ENCODE data around the gene MAD1L1. TPM values are rescaled to one million over a fixed set of nuclear protein-coding genes. Genes with fewer than 3 reads are reported as not detected.

Gene MAD1L1
- total and polyA plus RNA-seq, 7 experiments from 2014 or later = 112 to 314 (median 136) TPM

DNA sequence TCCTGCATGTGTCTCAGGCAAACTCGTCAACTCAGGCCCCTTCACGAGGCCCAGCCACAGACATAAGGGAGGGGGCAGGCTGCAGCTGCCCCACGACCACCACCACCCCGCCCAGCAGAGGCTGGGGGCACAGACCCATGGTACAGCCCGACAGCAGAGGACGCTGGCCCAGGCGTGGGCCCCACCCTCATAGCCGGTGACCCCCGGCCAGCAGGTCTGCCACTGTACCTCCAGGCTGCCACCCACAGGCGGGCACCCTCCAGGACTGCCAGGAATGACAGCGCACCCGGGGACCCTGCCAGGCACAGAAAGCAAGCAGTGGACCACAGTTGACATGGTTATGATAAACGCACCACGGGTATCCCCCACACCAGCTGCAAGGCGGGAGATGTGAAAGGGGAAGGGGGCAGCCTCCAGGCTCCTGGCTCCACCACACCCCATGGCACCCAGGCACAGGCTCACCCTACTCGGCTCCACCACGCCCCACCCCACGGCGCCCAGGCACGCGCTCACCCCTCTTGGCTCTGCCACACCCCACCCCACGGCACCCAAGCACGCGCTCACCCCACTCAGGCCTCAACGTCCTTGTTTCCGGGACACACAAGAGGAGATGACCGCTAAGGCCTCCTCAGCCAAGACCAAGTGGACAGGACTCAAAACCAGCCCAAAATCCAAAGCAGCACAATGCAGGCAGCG is 135.9 kb downstream of the MAD1L1 start:
- Mint-ChIP-seq H3K36me3 (peaks cover 0 to 10% (median 0%) of the 10 kb centered on the region in 5 donors), H3K9me3 (peaks cover 0 to 1% (median 0%) of the 10 kb centered on the region in 11 donors), H3K4me1 (peaks cover 33 to 66% (median 43%) of the 10 kb centered on the region in 7 donors), H3K4me3 (peak overlapping the region in 2 of 10 donors; percentile 64 to 83), H3K27ac (peak overlapping the region in 3 of 9 donors; percentile 58 to 85 (median 59)), H3K27me3 (no peaks in the 10 kb centered on the region)
- intact Hi-C loops (cut with micrococcal nuclease) = no loop called here
- ChIA-PET CTCF (interaction anchor here (0.7 kb wide), 1 partner anchor 149 kb away, joined by 3 read pairs; no protein-coding TSS in a partner anchor), POLR2A (no interaction called here)
- Histone ChIP-seq H3K9me3 (ENCODE audit: control insufficient read depth in 2 of 3, low read length in 3 of 3) (no peaks in the 10 kb centered on the region), H3K36me3 (ENCODE audit: control insufficient read depth in 2 of 3, insufficient read depth in 3 of 3, low read length in 3 of 3) (no peaks in the 10 kb centered on the region), H3K27ac (ENCODE audit: low read depth, low read length) (no peak overlapping the region), H3K4me3 (ENCODE audit: low read length) (no peak overlapping the region), H3K4me1 (ENCODE audit: control insufficient read depth in 2 of 2, insufficient read depth in 2 of 2, low read length in 2 of 2) (peaks cover 8 to 35% of the 10 kb centered on the region in 2 donors), H3K27me3 (ENCODE audit: control insufficient read depth in 2 of 2, insufficient read depth in 2 of 2, low read length in 2 of 2) (no peaks in the 10 kb centered on the region)
- DNase-seq (no peak), ATAC-seq (no peak)

DNA sequence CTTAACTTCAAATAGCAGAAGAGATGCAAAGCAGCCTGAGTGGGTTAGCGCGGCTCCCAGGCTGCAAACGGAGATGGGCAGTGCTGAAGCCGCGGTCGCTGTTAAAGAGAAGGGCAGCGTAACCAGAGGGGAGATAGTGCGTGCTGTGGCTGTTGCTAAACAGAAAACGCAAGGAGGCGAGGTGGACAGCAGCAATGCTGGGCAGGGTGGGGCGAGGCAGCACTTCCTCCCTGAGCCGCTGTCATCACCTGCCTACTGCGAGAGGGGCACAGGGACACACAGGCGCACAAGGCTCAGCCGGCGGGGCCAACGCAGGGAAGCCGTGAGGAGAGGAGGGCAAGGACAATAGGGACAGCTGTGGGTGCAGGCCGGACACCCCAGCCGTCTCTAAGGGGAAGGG is 137.3 kb downstream of the MAD1L1 start:
- intact Hi-C loops (cut with micrococcal nuclease) = no loop called here
- peaks cover 0 to 18% (median 0%) of the 10 kb centered on the region in 5 donors for H3K36me3 Mint-ChIP-seq
- H3K4me3 Mint-ChIP-seq = peak overlapping the region in 1 of 10 donors; percentile 69
- peaks cover 0 to 1% (median 0%) of the 10 kb centered on the region in 11 donors for H3K9me3 Mint-ChIP-seq
- Histone ChIP-seq H3K9me3 (ENCODE audit: control insufficient read depth in 2 of 3, low read length in 3 of 3) (no peaks in the 10 kb centered on the region), H3K27me3 (ENCODE audit: control insufficient read depth in 2 of 2, insufficient read depth in 2 of 2, low read length in 2 of 2) (no peaks in the 10 kb centered on the region), H3K4me3 (ENCODE audit: low read length) (no peak overlapping the region), H3K4me1 (ENCODE audit: control insufficient read depth in 2 of 2, insufficient read depth in 2 of 2, low read length in 2 of 2) (peaks cover 8 to 35% of the 10 kb centered on the region in 2 donors), H3K36me3 (ENCODE audit: control insufficient read depth in 2 of 3, insufficient read depth in 3 of 3, low read length in 3 of 3) (peaks cover 0 to 2% (median 0%) of the 10 kb centered on the region in 3 experiments), H3K27ac (ENCODE audit: low read depth, low read length) (no peak overlapping the region)
- peak overlapping the region in 2 of 9 donors; percentile 12 to 55 for H3K27ac Mint-ChIP-seq
- DNase-seq (no peak), ATAC-seq (no peak)
- H3K4me1 Mint-ChIP-seq = peaks cover 33 to 65% (median 41%) of the 10 kb centered on the region in 7 donors
- POLR2A ChIA-PET = no interaction called here
- CTCF ChIA-PET = no interaction called here
- no peaks in the 10 kb centered on the region for H3K27me3 Mint-ChIP-seq

GRCh38 chr7:2094454-2095045 is 138.2 kb downstream of the MAD1L1 start:
- peaks cover 0 to 4% (median 0%) of the 10 kb centered on the region in 3 experiments for H3K36me3 ChIP-seq (ENCODE audit: control insufficient read depth in 2 of 3, insufficient read depth in 3 of 3, low read length in 3 of 3)
- DNase-seq (no peak), ATAC-seq (no peak)
- H3K27me3 Mint-ChIP-seq = no peaks in the 10 kb centered on the region
- peak overlapping the region in 2 of 9 donors; percentile 3 to 28 for H3K27ac Mint-ChIP-seq
- POLR2A ChIA-PET = no interaction called here
- H3K27ac ChIP-seq (ENCODE audit: low read depth, low read length) = no peak overlapping the region
- intact Hi-C loops (cut with micrococcal nuclease) = no loop called here
- H3K9me3 ChIP-seq (ENCODE audit: control insufficient read depth in 2 of 3, low read length in 3 of 3) = no peaks in the 10 kb centered on the region
- no peak overlapping the region for H3K4me3 Mint-ChIP-seq
- CTCF ChIA-PET = no interaction called here
- no peak overlapping the region for H3K4me3 ChIP-seq (ENCODE audit: low read length)
- peaks cover 24 to 56% (median 32%) of the 10 kb centered on the region in 7 donors for H3K4me1 Mint-ChIP-seq
- H3K9me3 Mint-ChIP-seq = peaks cover 0 to 1% (median 0%) of the 10 kb centered on the region in 11 donors
- peaks cover 8 to 26% of the 10 kb centered on the region in 2 donors for H3K4me1 ChIP-seq (ENCODE audit: control insufficient read depth in 2 of 2, insufficient read depth in 2 of 2, low read length in 2 of 2)
- peaks cover 0 to 18% (median 0%) of the 10 kb centered on the region in 5 donors for H3K36me3 Mint-ChIP-seq
- no peaks in the 10 kb centered on the region for H3K27me3 ChIP-seq (ENCODE audit: control insufficient read depth in 2 of 2, insufficient read depth in 2 of 2, low read length in 2 of 2)

DNA sequence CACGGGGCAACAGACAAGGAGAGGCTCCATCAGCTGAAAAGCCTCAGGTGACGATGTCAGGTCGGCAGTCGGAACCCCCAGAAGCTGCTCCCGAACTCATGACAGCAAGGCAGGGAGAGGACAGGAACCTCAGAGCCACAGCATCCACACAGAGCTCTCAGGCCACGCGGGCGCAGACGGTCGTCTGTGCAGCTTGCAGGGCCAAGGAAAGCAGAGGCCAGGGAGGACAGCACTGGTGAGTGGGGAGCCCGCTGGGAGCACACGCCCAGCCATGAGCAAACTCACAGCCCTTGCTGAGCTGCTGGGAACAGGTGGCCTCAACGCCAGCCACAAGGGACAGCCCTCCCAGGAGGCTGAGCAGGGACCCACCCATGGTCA is 138.9 kb downstream of the MAD1L1 start:
- ChIA-PET POLR2A (no interaction called here), CTCF (no interaction called here)
- peaks cover 0 to 18% (median 0%) of the 10 kb centered on the region in 5 donors for H3K36me3 Mint-ChIP-seq
- Histone ChIP-seq H3K27ac (ENCODE audit: low read depth, low read length) (no peak overlapping the region), H3K36me3 (ENCODE audit: control insufficient read depth in 2 of 3, insufficient read depth in 3 of 3, low read length in 3 of 3) (peaks cover 0 to 4% (median 0%) of the 10 kb centered on the region in 3 experiments), H3K4me3 (ENCODE audit: low read length) (no peak overlapping the region), H3K27me3 (ENCODE audit: control insufficient read depth in 2 of 2, insufficient read depth in 2 of 2, low read length in 2 of 2) (no peaks in the 10 kb centered on the region), H3K9me3 (ENCODE audit: control insufficient read depth in 2 of 3, low read length in 3 of 3) (no peaks in the 10 kb centered on the region), H3K4me1 (ENCODE audit: control insufficient read depth in 2 of 2, insufficient read depth in 2 of 2, low read length in 2 of 2) (peaks cover under 1 to 19% of the 10 kb centered on the region in 2 donors)
- DNase-seq (no peak), ATAC-seq (no peak)
- H3K4me3 Mint-ChIP-seq = peak overlapping the region in 1 of 10 donors; percentile 8
- H3K9me3 Mint-ChIP-seq = peaks cover 0 to 1% (median 0%) of the 10 kb centered on the region in 11 donors
- H3K27ac Mint-ChIP-seq = peak overlapping the region in 1 of 9 donors; percentile 9
- intact Hi-C loops (cut with micrococcal nuclease) = no loop called here
- H3K27me3 Mint-ChIP-seq = no peaks in the 10 kb centered on the region
- peaks cover 17 to 49% (median 26%) of the 10 kb centered on the region in 7 donors for H3K4me1 Mint-ChIP-seq

- H3K36me3 Mint-ChIP-seq = peaks cover 0 to 18% (median 0%) of the 10 kb centered on the region in 5 donors
- no peaks in the 10 kb centered on the region for H3K9me3 ChIP-seq (ENCODE audit: control insufficient read depth in 2 of 3, low read length in 3 of 3)
- peak overlapping the region in 1 of 10 donors; percentile 8 for H3K4me3 Mint-ChIP-seq
- POLR2A ChIA-PET = no interaction called here
- no peaks in the 10 kb centered on the region for H3K9me3 Mint-ChIP-seq
- no peak overlapping the region for H3K27ac ChIP-seq (ENCODE audit: low read depth, low read length)
- DNase-seq (no peak), ATAC-seq (no peak)
- peaks cover 12 to 46% (median 22%) of the 10 kb centered on the region in 7 donors for H3K4me1 Mint-ChIP-seq
- no peak overlapping the region for H3K4me3 ChIP-seq (ENCODE audit: low read length)
- H3K36me3 ChIP-seq (ENCODE audit: control insufficient read depth in 2 of 3, insufficient read depth in 3 of 3, low read length in 3 of 3) = peaks cover 0 to 4% (median 0%) of the 10 kb centered on the region in 3 experiments
- CTCF ChIA-PET = interaction anchor here (0.7 kb wide), 1 partner anchor 57 kb away, joined by 3 read pairs; no protein-coding TSS in a partner anchor
- intact Hi-C loops (cut with micrococcal nuclease) = no loop called here
- no peaks in the 10 kb centered on the region for H3K27me3 Mint-ChIP-seq
- H3K27ac Mint-ChIP-seq = peak overlapping the region in 2 of 9 donors; percentile 9 to 43
- no peaks in the 10 kb centered on the region for H3K27me3 ChIP-seq (ENCODE audit: control insufficient read depth in 2 of 2, insufficient read depth in 2 of 2, low read length in 2 of 2)
- H3K4me1 ChIP-seq (ENCODE audit: control insufficient read depth in 2 of 2, insufficient read depth in 2 of 2, low read length in 2 of 2) = peaks cover 0 to 14% of the 10 kb centered on the region in 2 donors
These were observed 139.4 kb downstream of the MAD1L1 start for GRCh38 chr7:2093215-2093842.

DNA sequence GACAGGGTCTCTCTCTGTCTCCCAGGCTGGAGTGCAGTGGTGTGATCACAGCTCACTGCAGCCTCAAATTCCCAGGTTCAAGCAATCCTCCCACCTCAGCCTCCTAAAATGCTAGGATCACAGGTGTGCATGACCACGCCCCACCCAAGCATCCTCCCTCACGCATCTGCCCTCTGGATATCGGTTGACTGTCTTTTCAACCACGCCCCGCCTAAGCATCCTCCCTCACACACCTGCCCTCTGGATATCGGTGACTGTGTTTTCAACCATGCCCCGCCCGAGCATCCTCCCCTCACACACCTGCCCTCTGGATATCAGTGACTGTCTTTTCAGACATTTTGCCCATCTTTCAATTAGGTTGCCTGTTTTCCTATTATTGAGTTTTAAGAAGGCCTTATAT is 140.5 kb downstream of the MAD1L1 start:
- Mint-ChIP-seq H3K27me3 (no peaks in the 10 kb centered on the region), H3K4me1 (peaks cover 8 to 45% (median 21%) of the 10 kb centered on the region in 7 donors), H3K36me3 (peaks cover 0 to 18% (median 0%) of the 10 kb centered on the region in 5 donors), H3K27ac (peak overlapping the region in 1 of 9 donors; percentile 10), H3K9me3 (no peaks in the 10 kb centered on the region), H3K4me3 (no peak overlapping the region)
- H3K27ac ChIP-seq (ENCODE audit: low read depth, low read length) = no peak overlapping the region
- DNase-seq (no peak), ATAC-seq (no peak)
- POLR2A ChIA-PET = no interaction called here
- no peaks in the 10 kb centered on the region for H3K27me3 ChIP-seq (ENCODE audit: control insufficient read depth in 2 of 2, insufficient read depth in 2 of 2, low read length in 2 of 2)
- no peak overlapping the region for H3K4me3 ChIP-seq (ENCODE audit: low read length)
- H3K9me3 ChIP-seq (ENCODE audit: control insufficient read depth in 2 of 3, low read length in 3 of 3) = no peaks in the 10 kb centered on the region
- H3K36me3 ChIP-seq (ENCODE audit: control insufficient read depth in 2 of 3, insufficient read depth in 3 of 3, low read length in 3 of 3) = peaks cover 0 to 4% (median 0%) of the 10 kb centered on the region in 3 experiments
- CTCF ChIA-PET = no interaction called here
- intact Hi-C loops (cut with micrococcal nuclease) = no loop called here
- peaks cover 0 to 9% of the 10 kb centered on the region in 2 donors for H3K4me1 ChIP-seq (ENCODE audit: control insufficient read depth in 2 of 2, insufficient read depth in 2 of 2, low read length in 2 of 2)
